H9 (cell line): Measurements from ENCODE around the gene TCTN2. TPM values are rescaled to one million over a fixed set of nuclear protein-coding genes. Genes with fewer than 3 reads are reported as not detected.

ENCODE experiments used
- DNase-seq: peaks from one replicate; pipeline ENCODE4 v3.0.0-alpha.2; 2017
- H2AFZ ChIP-seq: one replicate; pipeline ENCODE4 v1.6.1; 2013; ENCODE audit warnings: mild to moderate bottlenecking, low read length, control low read depth, moderate library complexity
- H2AK5ac ChIP-seq: 2 replicates; pipeline ENCODE4 v1.6.1; 2013; ENCODE audit warnings: low read length, control low read depth, mixed read lengths; ENCODE audit not compliant: insufficient read length
- H2BK120ac ChIP-seq: one replicate; pipeline ENCODE4 v1.6.1; 2013; ENCODE audit warnings: low read depth, mild to moderate bottlenecking, low read length, control low read depth, inconsistent platforms; ENCODE audit not compliant: poor library complexity, severe bottlenecking
- H2BK12ac ChIP-seq: 2 replicates; pipeline ENCODE4 v1.6.1; 2013; ENCODE audit warnings: low read length, control low read depth, mixed read lengths, low read depth; ENCODE audit not compliant: insufficient read length
- H2BK15ac ChIP-seq: 2 replicates; pipeline ENCODE4 v1.6.1; 2013; ENCODE audit warnings: low read depth, low read length, control low read depth
- H2BK20ac ChIP-seq: one replicate; pipeline ENCODE4 v1.6.1; 2013; ENCODE audit warnings: low read depth, mild to moderate bottlenecking, low read length, control low read depth, inconsistent platforms; ENCODE audit not compliant: poor library complexity, severe bottlenecking
- H2BK5ac ChIP-seq: 2 replicates; pipeline ENCODE4 v1.6.1; 2013; ENCODE audit warnings: low read length, control low read depth, mixed read lengths; ENCODE audit not compliant: insufficient read length
- H3K14ac ChIP-seq: 2 replicates; pipeline ENCODE4 v1.6.1; 2013; ENCODE audit warnings: low read length, control low read depth; ENCODE audit not compliant: insufficient read depth
- H3K18ac ChIP-seq: 2 replicates; pipeline ENCODE4 v1.6.1; 2013; ENCODE audit warnings: low read depth, mild to moderate bottlenecking, mixed read lengths, low read length, control low read depth; ENCODE audit not compliant: insufficient read length
- H3K23ac ChIP-seq: 2 replicates; pipeline ENCODE4 v1.6.1; 2013; ENCODE audit warnings: low read length, control low read depth, mixed read lengths, low read depth; ENCODE audit not compliant: insufficient read length
- H3K23me2 ChIP-seq: 2 replicates; pipeline ENCODE4 v1.6.1; 2013; ENCODE audit warnings: low read depth, mild to moderate bottlenecking, mixed read lengths, low read length, control low read depth; ENCODE audit not compliant: insufficient read length, poor library complexity, severe bottlenecking
- H3K27ac ChIP-seq: 2 replicates; pipeline ENCODE4 v1.5.1; 2013; ENCODE audit warnings: low read length, control low read depth, mixed read lengths, low read depth; ENCODE audit not compliant: insufficient read length
- H3K27me3 ChIP-seq: 2 replicates; pipeline ENCODE4 v1.6.1; 2013; ENCODE audit warnings: low read length, control low read depth, inconsistent platforms; ENCODE audit not compliant: insufficient read depth
- H3K4ac ChIP-seq: 2 replicates; pipeline ENCODE4 v1.6.1; 2013; ENCODE audit warnings: low read depth, mild to moderate bottlenecking, control low read depth, inconsistent platforms, low read length, moderate library complexity
- H3K4me1 ChIP-seq: 2 replicates; pipeline ENCODE4 v1.6.1; 2013; ENCODE audit warnings: low read length, control low read depth, inconsistent platforms; ENCODE audit not compliant: insufficient read depth
- H3K4me2 ChIP-seq: 2 replicates; pipeline ENCODE4 v1.6.1; 2013; ENCODE audit warnings: low read length, control low read depth, mixed read lengths; ENCODE audit not compliant: insufficient read length, insufficient read depth
- H3K56ac ChIP-seq: 2 replicates; pipeline ENCODE4 v1.6.1; 2013; ENCODE audit warnings: low read depth, mild to moderate bottlenecking, mixed read lengths, low read length, control low read depth; ENCODE audit not compliant: insufficient read length
- H3K79me1 ChIP-seq: 2 replicates; pipeline ENCODE4 v1.6.1; 2013; ENCODE audit warnings: low read depth, mild to moderate bottlenecking, moderate library complexity, low read length, control low read depth, inconsistent platforms; ENCODE audit not compliant: insufficient read depth, poor library complexity, severe bottlenecking
- H3K79me2 ChIP-seq: 2 replicates; pipeline ENCODE4 v1.6.1; 2013; ENCODE audit warnings: low read length, control low read depth, inconsistent platforms; ENCODE audit not compliant: insufficient read depth
- H3K9ac ChIP-seq: 2 replicates; pipeline ENCODE4 v1.6.1; 2013; ENCODE audit warnings: low read length, control low read depth, mixed read lengths; ENCODE audit not compliant: insufficient read length; ENCODE audit errors: extremely low read depth
- H3K9me3 ChIP-seq: one replicate; pipeline ENCODE4 v1.6.1; 2013; ENCODE audit warnings: low read depth, low read length, inconsistent platforms; ENCODE audit not compliant: control insufficient read depth
- H3T11ph ChIP-seq: one replicate; pipeline ENCODE4 v1.6.1; 2013; ENCODE audit warnings: mild to moderate bottlenecking, low read length, control low read depth, inconsistent platforms
- H4K20me1 ChIP-seq: one replicate; pipeline ENCODE4 v1.6.1; 2013; ENCODE audit not compliant: control insufficient read depth, insufficient read length, insufficient read depth
- H4K5ac ChIP-seq: 2 replicates; pipeline ENCODE4 v1.6.1; 2013; ENCODE audit warnings: low read depth, mild to moderate bottlenecking, mixed read lengths, low read length, control low read depth; ENCODE audit not compliant: insufficient read length
- H4K8ac ChIP-seq: replicated peaks from 2 replicates; pipeline ENCODE4 v1.6.1; 2013; ENCODE audit warnings: low read length, control low read depth, mixed read lengths, low read depth; ENCODE audit not compliant: insufficient read length
- H4K91ac ChIP-seq: 2 replicates; pipeline ENCODE4 v1.6.1; 2013; ENCODE audit warnings: low read depth, mild to moderate bottlenecking, moderate library complexity, mixed read lengths, low read length, control low read depth; ENCODE audit not compliant: insufficient read length
- H3K27ac Mint-ChIP-seq, 3 experiments: 2 replicates in 2 of 3; 3 replicates in 1 of 3; pipeline ENCODE4 v1.8.0; 2020 to 2021; ENCODE audit warnings: mixed read lengths in 3 of 3, mild to moderate bottlenecking in 1 of 3, moderate library complexity in 1 of 3
- H3K27me3 Mint-ChIP-seq: 2 replicates; pipeline ENCODE4 v1.8.0; 2021; ENCODE audit warnings: low read depth, mild to moderate bottlenecking, moderate library complexity, mixed read lengths
- H3K36me3 Mint-ChIP-seq, 3 experiments: 2 replicates in 2 of 3; 3 replicates in 1 of 3; pipeline ENCODE4 v1.8.0; 2020 to 2021; ENCODE audit warnings: low read depth in 3 of 3, mixed read lengths in 3 of 3; ENCODE audit not compliant: insufficient read depth in 1 of 3
- H3K4me1 Mint-ChIP-seq, 2 experiments: 2 replicates each; pipeline ENCODE4 v1.8.0; 2020; ENCODE audit warnings: mixed read lengths in 2 of 2
- H3K4me3 Mint-ChIP-seq, 2 experiments: 2 replicates in 1 of 2; 3 replicates in 1 of 2; pipeline ENCODE4 v1.8.0; 2020 to 2021; ENCODE audit warnings: mild to moderate bottlenecking in 2 of 2, mixed read lengths in 2 of 2, moderate library complexity in 1 of 2
- H3K9me3 Mint-ChIP-seq, 2 experiments: 2 replicates in 1 of 2; 3 replicates in 1 of 2; pipeline ENCODE4 v1.8.0; 2020; ENCODE audit warnings: mild to moderate bottlenecking in 2 of 2, mixed read lengths in 2 of 2, moderate library complexity in 1 of 2
- WGBS: extraction: QIAGEN DNeasy Blood & Tissue Kit; methylation state at CpG from one replicate; pipeline ENCODE4 v1.1.7; 2013; ENCODE audit warnings: missing lambda C conversion rate, low lambda C conversion rate, mixed read lengths; ENCODE audit not compliant: insufficient read length; ENCODE audit errors: extremely low coverage; 5-methylcytosine and 5-hydroxymethylcytosine counted together
- total RNA-seq: library from RNA; stranded (reverse); gene quantifications from 2 replicates; pipeline ENCODE4 v1.2.1, GENCODE V29; 2021
- TF ChIP-seq, protein P1 (sequence below): fragments of 200-600 bp; sonication (generic); conservative IDR thresholded peaks from 3 replicates; pipeline ENCODE4 v1.8.0; 2021; ENCODE audit warnings: antibody characterized with exemption, mild to moderate bottlenecking

TCTN2 gene
- total RNA-seq, 1 experiment from 2014 or later, result 7.4 TPM

DNA sequence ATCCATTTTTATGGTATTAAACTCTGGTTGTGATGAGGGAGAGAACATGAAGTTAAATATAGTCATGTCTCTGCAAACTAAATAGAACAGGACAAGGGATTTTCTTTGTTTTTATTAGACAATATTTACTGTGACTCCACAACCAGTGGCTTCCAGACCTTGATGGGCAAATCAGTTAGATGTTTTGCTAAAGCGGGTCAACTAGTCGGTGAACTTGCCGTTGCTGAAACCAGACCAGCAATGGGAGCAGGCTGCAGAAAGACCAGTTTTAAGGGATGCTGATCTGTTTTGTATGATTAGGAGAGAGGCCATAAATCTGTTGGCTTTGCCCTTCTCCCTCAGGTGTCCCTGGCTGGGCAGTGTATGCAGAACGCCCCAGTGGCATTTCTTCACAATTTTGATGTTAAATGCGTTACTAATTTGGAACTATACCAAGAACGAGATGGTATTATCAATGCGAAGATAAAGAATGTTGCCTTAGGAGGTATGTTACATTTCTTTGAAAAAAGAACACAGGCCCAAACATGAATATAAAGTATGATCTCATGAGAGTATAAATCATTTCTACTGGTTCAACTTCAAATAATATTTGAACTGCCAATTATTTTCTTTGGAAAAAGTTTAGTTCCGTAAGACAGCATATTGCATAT is 19.4 kb downstream of the TCTN2 start:
- Histone ChIP-seq H2BK120ac (no peak overlapping the region), H3K23ac (no peak overlapping the region), H3K4me2 (no peak overlapping the region), H4K20me1 (no peaks in the 10 kb centered on the region), H4K5ac (no peak overlapping the region), H3K27me3 (no peaks in the 10 kb centered on the region), H3K27ac (no peak overlapping the region), H4K8ac (no peak overlapping the region), H2BK5ac (no peak overlapping the region), H2BK20ac (no peak overlapping the region), H3K4me1 (no peaks in the 10 kb centered on the region), H3K4ac (no peak overlapping the region), H3K79me1 (no peaks in the 10 kb centered on the region), H2AK5ac (no peak overlapping the region), H3K14ac (no peak overlapping the region), H2BK12ac (no peak overlapping the region), H4K91ac (no peak overlapping the region), H3K23me2 (no peaks in the 10 kb centered on the region), H3T11ph (no peak overlapping the region), H2BK15ac (no peak overlapping the region), H3K79me2 (no peaks in the 10 kb centered on the region), H2AFZ (no peak overlapping the region), H3K9ac (no peak overlapping the region), H3K18ac (no peak overlapping the region), H3K56ac (no peak overlapping the region), H3K9me3 (no peaks in the 10 kb centered on the region)
- no CpG with 5 or more reads among the region's 8 CpGs for WGBS
- DNase-seq, result no peak
- Mint-ChIP-seq H3K9me3 (no peaks in the 10 kb centered on the region), H3K4me3 (no peak overlapping the region), H3K36me3 (peaks cover 0 to 4% (median 0%) of the 10 kb centered on the region in 3 experiments; a peak in 2 of 7 replicates), H3K27ac (no peak overlapping the region), H3K4me1 (no peaks in the 10 kb centered on the region), H3K27me3 (no peaks in the 10 kb centered on the region)
- TF ChIP-seq, protein P1, sequence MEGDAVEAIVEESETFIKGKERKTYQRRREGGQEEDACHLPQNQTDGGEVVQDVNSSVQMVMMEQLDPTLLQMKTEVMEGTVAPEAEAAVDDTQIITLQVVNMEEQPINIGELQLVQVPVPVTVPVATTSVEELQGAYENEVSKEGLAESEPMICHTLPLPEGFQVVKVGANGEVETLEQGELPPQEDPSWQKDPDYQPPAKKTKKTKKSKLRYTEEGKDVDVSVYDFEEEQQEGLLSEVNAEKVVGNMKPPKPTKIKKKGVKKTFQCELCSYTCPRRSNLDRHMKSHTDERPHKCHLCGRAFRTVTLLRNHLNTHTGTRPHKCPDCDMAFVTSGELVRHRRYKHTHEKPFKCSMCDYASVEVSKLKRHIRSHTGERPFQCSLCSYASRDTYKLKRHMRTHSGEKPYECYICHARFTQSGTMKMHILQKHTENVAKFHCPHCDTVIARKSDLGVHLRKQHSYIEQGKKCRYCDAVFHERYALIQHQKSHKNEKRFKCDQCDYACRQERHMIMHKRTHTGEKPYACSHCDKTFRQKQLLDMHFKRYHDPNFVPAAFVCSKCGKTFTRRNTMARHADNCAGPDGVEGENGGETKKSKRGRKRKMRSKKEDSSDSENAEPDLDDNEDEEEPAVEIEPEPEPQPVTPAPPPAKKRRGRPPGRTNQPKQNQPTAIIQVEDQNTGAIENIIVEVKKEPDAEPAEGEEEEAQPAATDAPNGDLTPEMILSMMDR, result no peak
